ENCODE results near the gene OCSTAMP. TPM values are rescaled to one million over a fixed set of nuclear protein-coding genes. Genes with fewer than 3 reads are reported as not detected.

Gene OCSTAMP
- total RNA-seq, 1 donor from 2014 or later, result not detected

- DNase-seq (ENCODE audit: extremely low spot score, unreplicated experiment), result no peak
- Mint-ChIP-seq H3K27ac (no peak overlapping the region), H3K9me3 (no peaks in the 10 kb centered on the region), H3K4me1 (ENCODE audit: unreplicated experiment) (no peaks in the 10 kb centered on the region), H3K27me3 (peaks cover 3% of the 10 kb centered on the region), H3K36me3 (no peaks in the 10 kb centered on the region), H3K4me3 (no peak overlapping the region)
- no peak for TF ChIP-seq CTCF (conservative IDR thresholded peaks at IDR 0.05)
Observed at GRCh38 chr20:46583411-46584214, 33.2 kb upstream of the OCSTAMP start.

- no peaks in the 10 kb centered on the region for H3K36me3 Mint-ChIP-seq
- no peak overlapping the region for H3K4me3 Mint-ChIP-seq
- no peak overlapping the region for H3K27ac Mint-ChIP-seq
- H3K9me3 Mint-ChIP-seq, result no peaks in the 10 kb centered on the region
- H3K27me3 Mint-ChIP-seq, result peaks cover 3% of the 10 kb centered on the region
- TF ChIP-seq CTCF (conservative IDR thresholded peaks at IDR 0.05), result no peak
- H3K4me1 Mint-ChIP-seq (ENCODE audit: unreplicated experiment), result no peaks in the 10 kb centered on the region
- DNase-seq (ENCODE audit: extremely low spot score, unreplicated experiment), result no peak
Observed at GRCh38 chr20:46582648-46583047, 32.2 kb upstream of the OCSTAMP start.

GRCh38 chr20:46581391-46581790, 30.9 kb upstream of the OCSTAMP start:
- H3K9me3 Mint-ChIP-seq, result no peaks in the 10 kb centered on the region
- H3K36me3 Mint-ChIP-seq, result no peaks in the 10 kb centered on the region
- no peak overlapping the region for H3K4me3 Mint-ChIP-seq
- no peak for TF ChIP-seq CTCF (conservative IDR thresholded peaks at IDR 0.05)
- H3K27me3 Mint-ChIP-seq, result peaks cover 3% of the 10 kb centered on the region
- DNase-seq (ENCODE audit: extremely low spot score, unreplicated experiment), result no peak
- H3K27ac Mint-ChIP-seq, result no peak overlapping the region
- no peaks in the 10 kb centered on the region for H3K4me1 Mint-ChIP-seq (ENCODE audit: unreplicated experiment)

GRCh38 chr20:46580613-46581205, 30.3 kb upstream of the OCSTAMP start:
- H3K27ac Mint-ChIP-seq, result no peak overlapping the region
- no peaks in the 10 kb centered on the region for H3K4me1 Mint-ChIP-seq (ENCODE audit: unreplicated experiment)
- no peaks in the 10 kb centered on the region for H3K9me3 Mint-ChIP-seq
- no peak overlapping the region for H3K4me3 Mint-ChIP-seq
- H3K36me3 Mint-ChIP-seq, result no peaks in the 10 kb centered on the region
- TF ChIP-seq CTCF (conservative IDR thresholded peaks at IDR 0.05), result no peak
- H3K27me3 Mint-ChIP-seq, result peaks cover 3% of the 10 kb centered on the region
- no peak for DNase-seq (ENCODE audit: extremely low spot score, unreplicated experiment)

GRCh38 chr20:46578745-46579144, 28.3 kb upstream of the OCSTAMP start:
- Mint-ChIP-seq H3K27ac (no peak overlapping the region), H3K36me3 (no peaks in the 10 kb centered on the region), H3K27me3 (peaks cover 3% of the 10 kb centered on the region), H3K9me3 (no peaks in the 10 kb centered on the region), H3K4me3 (no peak overlapping the region), H3K4me1 (ENCODE audit: unreplicated experiment) (no peaks in the 10 kb centered on the region)
- no peak for DNase-seq (ENCODE audit: extremely low spot score, unreplicated experiment)
- TF ChIP-seq CTCF (conservative IDR thresholded peaks at IDR 0.05), result no peak

All from type B pancreatic cell (in vitro differentiated cells).